HepG2 (cell line): ENCODE measurements around the gene CD300LB. TPM values are rescaled to one million over a fixed set of nuclear protein-coding genes. Genes with fewer than 3 reads are reported as not detected.

Experiments used
- ATAC-seq: fragments of 200-7000 bp; cut with Tn5 transposase; 3 replicates; pipeline ENCODE4 v1.9.1; 2020; ENCODE audit warnings: mild to moderate bottlenecking, moderate library complexity
- BruUV-seq: library from RNA; stranded (reverse); fragments of 400-500 nt; replicated peaks from 2 replicates; lab custom pipeline; 2021; lab: Mats Ljungman, UMichigan
- CTCF ChIA-PET: fragments of 300-600 bp; formaldehyde crosslinking; extraction: SDS; loops from one replicate; lab custom pipeline; 2021; ENCODE audit warnings: low total read pairs, inconsistent platforms, low intra/inter-chr PET ratio; lab: Yijun Ruan, JAX
- POLR2A ChIA-PET: fragments of 350-600 bp; sonication (Branson Sonifier 250); formaldehyde crosslinking; loops from one replicate; lab custom pipeline; 2020; ENCODE audit warnings: antibody characterized with exemption, inconsistent platforms; lab: Yijun Ruan, JAX
- DNase-seq: peaks from one replicate; pipeline ENCODE4 v3.0.0-alpha.2; 2015; ENCODE audit warnings: low spot score
- FAIRE-seq: peaks from 3 replicates; lab custom pipeline; 2011; peaks lifted over from hg19 to GRCh38; lab: Jason Lieb, UNC
- H2AFZ ChIP-seq: one replicate; pipeline ENCODE4 v1.6.1; 2011; ENCODE audit warnings: low read length, inconsistent platforms
- H3K27ac ChIP-seq: fragments of 300-600 bp; 3 replicates; pipeline ENCODE4 v1.8.0; 2011; ENCODE audit warnings: mixed run types, mild to moderate bottlenecking, mixed read lengths, low read length, inconsistent platforms; ENCODE audit not compliant: insufficient read depth; ENCODE audit errors: extremely low read length
- H3K27me3 ChIP-seq, 2 experiments: fragments of 200-600 bp in 1 of 2; 2 replicates in 1 of 2; 3 replicates in 1 of 2; pipeline versions ENCODE4 v1.6.0 to v1.8.0; 2011; ENCODE audit warnings: low read length in 2 of 2, mild to moderate bottlenecking in 2 of 2, moderate library complexity in 2 of 2, inconsistent platforms in 1 of 2; ENCODE audit not compliant: insufficient read depth in 2 of 2, control insufficient read depth in 1 of 2
- H3K36me3 ChIP-seq, 2 experiments: fragments of 200-600 bp in 1 of 2; replicated peaks in 1 of 2; 2 replicates in 1 of 2; 3 replicates in 1 of 2; pipeline versions ENCODE4 v1.5.1 to v1.8.0; 2011; ENCODE audit warnings: low read length in 2 of 2, inconsistent platforms in 1 of 2; ENCODE audit not compliant: insufficient read depth in 2 of 2, control insufficient read depth in 1 of 2
- H3K4me1 ChIP-seq: 2 replicates; pipeline ENCODE4 v1.5.1; 2012; ENCODE audit warnings: low read length, inconsistent platforms; ENCODE audit not compliant: insufficient read depth
- H3K4me2 ChIP-seq: 2 replicates; pipeline ENCODE4 v1.6.0; 2011; ENCODE audit warnings: low read depth, low read length, inconsistent platforms
- H3K4me3 ChIP-seq, 3 experiments: fragments of 200-600 bp in 1 of 3; sonication (generic), shearing (Covaris generic) in 1 of 3; replicated peaks in 1 of 3; 2 replicates each; pipeline ENCODE4 v1.5.1; 2011 to 2016; ENCODE audit warnings: low read length in 3 of 3, inconsistent platforms in 2 of 3, low read depth in 2 of 3, mild to moderate bottlenecking in 2 of 3, control low read depth in 1 of 3, mixed read lengths in 1 of 3; ENCODE audit not compliant: insufficient read depth in 1 of 3
- H3K79me2 ChIP-seq: one replicate; pipeline ENCODE4 v1.6.1; 2011; ENCODE audit warnings: low read length, inconsistent platforms; ENCODE audit not compliant: insufficient read depth
- H3K9ac ChIP-seq: 2 replicates; pipeline ENCODE4 v1.6.0; 2011; ENCODE audit warnings: mild to moderate bottlenecking, low read depth, low read length, inconsistent platforms; ENCODE audit not compliant: insufficient read depth
- H3K9me3 ChIP-seq: 2 replicates; pipeline ENCODE4 v1.5.1; 2012; ENCODE audit warnings: mild to moderate bottlenecking, low read length
- H4K20me1 ChIP-seq: 2 replicates; pipeline ENCODE4 v1.6.0; 2011; ENCODE audit warnings: inconsistent platforms, mild to moderate bottlenecking, low read length, moderate library complexity; ENCODE audit not compliant: insufficient read depth
- CREB1 ChIP-seq, 2 experiments: fragments of 450-650 bp in 1 of 2; IDR thresholded peaks; 2 replicates each; pipeline ENCODE4 v1.6.1; 2016 to 2017; ENCODE audit warnings: control low read depth in 1 of 2, mild to moderate bottlenecking in 1 of 2, missing compliant biosample characterization in 1 of 2, missing genetic modification characterization in 1 of 2
- EEA1 ChIP-seq: sonication (generic); formaldehyde crosslinking; IDR thresholded peaks from 2 replicates; pipeline ENCODE4 v1.5.1; 2020; ENCODE audit warnings: mild to moderate bottlenecking, missing genetic modification reagents, borderline replicate concordance
- RBAK ChIP-seq: sonication (generic); formaldehyde crosslinking; IDR thresholded peaks from 2 replicates; pipeline ENCODE4 v1.5.1; 2020; ENCODE audit warnings: mild to moderate bottlenecking, missing genetic modification reagents
- SRSF1 ChIP-seq: fragments of 200-400 bp; formaldehyde crosslinking; optimal IDR thresholded peaks from 2 replicates; pipeline ENCODE3; 2017; ENCODE audit warnings: mild to moderate bottlenecking, low read depth, low read length, moderate library complexity
- ZNF10 ChIP-seq: sonication (generic); formaldehyde crosslinking; IDR thresholded peaks from 2 replicates; pipeline ENCODE4 v1.4.0; 2020; ENCODE audit warnings: mild to moderate bottlenecking, low read depth, missing genetic modification reagents, borderline replicate concordance
- ZNF780A ChIP-seq: sonication (generic); formaldehyde crosslinking; IDR thresholded peaks from 2 replicates; pipeline ENCODE4 v1.8.0; 2022; ENCODE audit warnings: mild to moderate bottlenecking, missing genetic modification reagents, moderate library complexity
- WGBS: methylation state at CpG from one replicate; pipeline ENCODE4 v1.1.6; 2017; ENCODE audit warnings: low lambda C conversion rate; 5-methylcytosine and 5-hydroxymethylcytosine counted together
- in situ Hi-C: cut with HindIII; loops from 2 replicates; pipeline ENCODE4 v1.10.0; 2017; ENCODE audit warnings: low pct_unique_long_range_greater_than_20kb; ENCODE audit not compliant: extremely low pct_ligation_motif_present
- intact Hi-C: fragments of 100-400 bp; cut with micrococcal nuclease; formaldehyde crosslinking; loops from one replicate; pipeline ENCODE4 v1.10.0; 2022; ENCODE audit not compliant: unreplicated experiment
- polyA plus RNA-seq, 8 experiments: library from polyadenylated mRNA; depleted of rRNA in 3 of 8; stranded (reverse) in 7 of 8; unstranded in 1 of 8; fragments of >200 nt; fragmentation: Illumina TruSeq in 4 of 8; extraction: Trizol in 4 of 8; gene quantifications; 2 replicates each; pipeline versions ENCODE4 v1.2.1 to v1.2.3, GENCODE V29; 2011 to 2016; ENCODE audit warnings: low read depth in 4 of 8, missing spikeins in 1 of 8, mixed read lengths in 1 of 8; ENCODE audit not compliant: insufficient read depth in 1 of 8
- total RNA-seq, 5 experiments: library from RNA; depleted of rRNA; stranded (reverse); fragments of >200 nt; fragmentation: Illumina TruSeq; extraction: Trizol; gene quantifications; 2 replicates each; pipeline ENCODE4 v1.2.3, GENCODE V29; 2016; ENCODE audit warnings: low read depth in 1 of 5
- TF ChIP-seq, protein P1 (sequence below): sonication (generic); formaldehyde crosslinking; IDR thresholded peaks from 2 replicates; pipeline ENCODE4 v1.5.0; 2020; ENCODE audit warnings: mild to moderate bottlenecking, missing genetic modification reagents, borderline replicate concordance

Gene CD300LB
- total and polyA plus RNA-seq, 2 of the 13 experiments (the other 11 are each of a cell fraction or from before 2014, with no cell fraction given) = not detected

GRCh38 chr17:74542727-74543383, 11.6 kb upstream of the CD300LB start:
- TF ChIP-seq EEA1 (no peak), SRSF1 (no peak), CREB1 (IDR thresholded peaks at IDR 0.05) (peak; percentile 58; the same call in 1 of the 2 replicates), CREB1 (CRISPR knock-in tag; IDR thresholded peaks at IDR 0.05) (no peak), ZNF780A (CRISPR knock-in tag) (no peak)
- TF ChIP-seq, all 625 proteins: peak for 1
- in situ Hi-C loops = no loop called here
- ChIA-PET CTCF (no interaction called here), POLR2A (no interaction called here)
- 5% methylated on average over 9 of the region's 17 CpGs for WGBS
- Histone ChIP-seq H3K27me3 (peaks cover 33 to 97% of the 10 kb centered on the region in 2 experiments), H3K27ac (no peak overlapping the region), H3K4me1 (no peaks in the 10 kb centered on the region), H2AFZ (no peak overlapping the region), H3K79me2 (no peaks in the 10 kb centered on the region), H3K36me3 (no peaks in the 10 kb centered on the region), H3K4me2 (no peak overlapping the region), H3K9me3 (no peaks in the 10 kb centered on the region), H4K20me1 (no peaks in the 10 kb centered on the region), H3K9ac (no peak overlapping the region), H3K4me3 (no peak overlapping the region)
- intact Hi-C loops = no loop called here
- FAIRE-seq (no peak), DNase-seq (no peak), ATAC-seq (no peak)
- BruUV-seq = no TSS peak

DNA sequence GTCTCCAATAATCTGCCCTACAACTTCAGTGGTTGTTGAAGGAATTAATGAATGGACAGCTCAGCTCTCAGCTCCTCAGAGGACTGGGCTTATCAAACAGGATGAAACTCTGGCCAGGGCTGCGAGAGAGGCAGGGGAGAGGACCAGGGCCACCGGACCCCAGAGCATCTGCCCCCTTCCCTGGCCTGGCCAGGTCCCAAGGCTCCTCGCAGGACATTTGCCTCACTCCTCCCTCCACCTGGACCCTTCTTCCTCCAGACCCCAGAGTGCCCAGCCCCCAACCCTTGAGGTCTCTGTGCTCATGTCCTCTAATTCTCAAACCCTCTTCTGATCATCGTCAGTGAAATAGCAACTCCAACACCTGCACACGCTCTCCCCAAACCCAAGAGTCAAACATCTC, 10.9 kb upstream of the CD300LB start:
- no peak overlapping the region for H3K4me3 ChIP-seq
- H2AFZ ChIP-seq = no peak overlapping the region
- intact Hi-C loops = no loop called here
- FAIRE-seq (no peak), ATAC-seq (no peak), DNase-seq (no peak)
- no peaks in the 10 kb centered on the region for H3K79me2 ChIP-seq
- no peaks in the 10 kb centered on the region for H3K9me3 ChIP-seq
- BruUV-seq = no TSS peak
- in situ Hi-C loops = no loop called here
- ChIA-PET POLR2A (no interaction called here), CTCF (no interaction called here)
- H3K4me1 ChIP-seq = no peaks in the 10 kb centered on the region
- no peak overlapping the region for H3K9ac ChIP-seq
- WGBS = 3% methylated on average over 5 of the region's 5 CpGs
- peaks cover 33 to 95% of the 10 kb centered on the region in 2 experiments for H3K27me3 ChIP-seq
- H4K20me1 ChIP-seq = no peaks in the 10 kb centered on the region
- H3K4me2 ChIP-seq = no peak overlapping the region
- H3K36me3 ChIP-seq = no peaks in the 10 kb centered on the region
- H3K27ac ChIP-seq = no peak overlapping the region
- TF ChIP-seq RBAK (CRISPR knock-in tag) (no peak), ZNF10 (CRISPR knock-in tag) (no peak)
- TF ChIP-seq, protein P1, sequence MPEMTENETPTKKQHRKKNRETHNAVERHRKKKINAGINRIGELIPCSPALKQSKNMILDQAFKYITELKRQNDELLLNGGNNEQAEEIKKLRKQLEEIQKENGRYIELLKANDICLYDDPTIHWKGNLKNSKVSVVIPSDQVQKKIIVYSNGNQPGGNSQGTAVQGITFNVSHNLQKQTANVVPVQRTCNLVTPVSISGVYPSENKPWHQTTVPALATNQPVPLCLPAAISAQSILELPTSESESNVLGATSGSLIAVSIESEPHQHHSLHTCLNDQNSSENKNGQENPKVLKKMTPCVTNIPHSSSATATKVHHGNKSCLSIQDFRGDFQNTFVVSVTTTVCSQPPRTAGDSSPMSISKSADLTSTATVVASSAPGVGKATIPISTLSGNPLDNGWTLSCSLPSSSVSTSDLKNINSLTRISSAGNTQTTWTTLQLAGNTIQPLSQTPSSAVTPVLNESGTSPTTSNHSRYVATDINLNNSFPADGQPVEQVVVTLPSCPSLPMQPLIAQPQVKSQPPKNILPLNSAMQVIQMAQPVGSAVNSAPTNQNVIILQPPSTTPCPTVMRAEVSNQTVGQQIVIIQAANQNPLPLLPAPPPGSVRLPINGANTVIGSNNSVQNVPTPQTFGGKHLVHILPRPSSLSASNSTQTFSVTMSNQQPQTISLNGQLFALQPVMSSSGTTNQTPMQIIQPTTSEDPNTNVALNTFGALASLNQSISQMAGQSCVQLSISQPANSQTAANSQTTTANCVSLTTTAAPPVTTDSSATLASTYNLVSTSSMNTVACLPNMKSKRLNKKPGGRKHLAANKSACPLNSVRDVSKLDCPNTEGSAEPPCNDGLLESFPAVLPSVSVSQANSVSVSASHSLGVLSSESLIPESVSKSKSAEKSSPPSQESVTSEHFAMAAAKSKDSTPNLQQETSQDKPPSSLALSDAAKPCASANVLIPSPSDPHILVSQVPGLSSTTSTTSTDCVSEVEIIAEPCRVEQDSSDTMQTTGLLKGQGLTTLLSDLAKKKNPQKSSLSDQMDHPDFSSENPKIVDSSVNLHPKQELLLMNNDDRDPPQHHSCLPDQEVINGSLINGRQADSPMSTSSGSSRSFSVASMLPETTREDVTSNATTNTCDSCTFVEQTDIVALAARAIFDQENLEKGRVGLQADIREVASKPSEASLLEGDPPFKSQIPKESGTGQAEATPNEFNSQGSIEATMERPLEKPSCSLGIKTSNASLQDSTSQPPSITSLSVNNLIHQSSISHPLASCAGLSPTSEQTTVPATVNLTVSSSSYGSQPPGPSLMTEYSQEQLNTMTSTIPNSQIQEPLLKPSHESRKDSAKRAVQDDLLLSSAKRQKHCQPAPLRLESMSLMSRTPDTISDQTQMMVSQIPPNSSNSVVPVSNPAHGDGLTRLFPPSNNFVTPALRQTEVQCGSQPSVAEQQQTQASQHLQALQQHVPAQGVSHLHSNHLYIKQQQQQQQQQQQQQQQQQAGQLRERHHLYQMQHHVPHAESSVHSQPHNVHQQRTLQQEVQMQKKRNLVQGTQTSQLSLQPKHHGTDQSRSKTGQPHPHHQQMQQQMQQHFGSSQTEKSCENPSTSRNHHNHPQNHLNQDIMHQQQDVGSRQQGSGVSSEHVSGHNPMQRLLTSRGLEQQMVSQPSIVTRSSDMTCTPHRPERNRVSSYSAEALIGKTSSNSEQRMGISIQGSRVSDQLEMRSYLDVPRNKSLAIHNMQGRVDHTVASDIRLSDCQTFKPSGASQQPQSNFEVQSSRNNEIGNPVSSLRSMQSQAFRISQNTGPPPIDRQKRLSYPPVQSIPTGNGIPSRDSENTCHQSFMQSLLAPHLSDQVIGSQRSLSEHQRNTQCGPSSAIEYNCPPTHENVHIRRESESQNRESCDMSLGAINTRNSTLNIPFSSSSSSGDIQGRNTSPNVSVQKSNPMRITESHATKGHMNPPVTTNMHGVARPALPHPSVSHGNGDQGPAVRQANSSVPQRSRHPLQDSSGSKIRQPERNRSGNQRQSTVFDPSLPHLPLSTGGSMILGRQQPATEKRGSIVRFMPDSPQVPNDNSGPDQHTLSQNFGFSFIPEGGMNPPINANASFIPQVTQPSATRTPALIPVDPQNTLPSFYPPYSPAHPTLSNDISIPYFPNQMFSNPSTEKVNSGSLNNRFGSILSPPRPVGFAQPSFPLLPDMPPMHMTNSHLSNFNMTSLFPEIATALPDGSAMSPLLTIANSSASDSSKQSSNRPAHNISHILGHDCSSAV (CRISPR knock-in tag) = no peak
